SU-DHL-6 (cell line): ENCODE measurements around the gene NBPF1.
A peak's percentile ranks its signal among the peaks of the same experiment; 100 is the strongest.
"Not testable (repeated sequence)": the region's sequence is repeated elsewhere in the genome, so short reads cannot be mapped to it uniquely, and the experiment has no call there.

Experiments used
- H2AFZ ChIP-seq: fragments of 200-600 bp; sonication (generic); 2 replicates; pipeline ENCODE4 v1.6.1; 2014; ENCODE audit warnings: low read depth, mild to moderate bottlenecking, moderate library complexity, mixed read lengths, antibody characterized with exemption, low read length; ENCODE audit not compliant: severe bottlenecking
- H3F3A ChIP-seq: fragments of 200-600 bp; shearing (Covaris generic); 2 replicates; pipeline ENCODE4 v1.6.0; 2016; ENCODE audit warnings: antibody characterized with exemption, mild to moderate bottlenecking; ENCODE audit not compliant: insufficient read depth
- H3K27ac ChIP-seq: fragments of 200-600 bp; sonication (generic); 2 replicates; pipeline ENCODE4 v1.5.1; 2016; ENCODE audit warnings: low read depth, mild to moderate bottlenecking, low read length, moderate library complexity, mixed read lengths
- H3K27me3 ChIP-seq: fragments of 200-600 bp; sonication (generic), shearing (Covaris generic); 2 replicates; pipeline ENCODE4 v1.6.0; 2014; ENCODE audit warnings: mild to moderate bottlenecking, low read length
- H3K36me3 ChIP-seq: fragments of 200-600 bp; sonication (generic); 2 replicates; pipeline ENCODE4 v1.6.1; 2014; ENCODE audit warnings: mild to moderate bottlenecking, low read length, mixed read lengths
- H3K4me2 ChIP-seq: fragments of 300-600, 200-600 bp; shearing (Covaris generic), sonication (generic); 2 replicates; pipeline ENCODE4 v1.6.0; 2014; ENCODE audit warnings: low read length, low read depth, mild to moderate bottlenecking; ENCODE audit not compliant: poor library complexity, severe bottlenecking
- H3K4me3 ChIP-seq: fragments of 200-600 bp; sonication (generic); 2 replicates; pipeline ENCODE4 v1.5.1; 2014; ENCODE audit warnings: antibody characterized with exemption, low read length, mild to moderate bottlenecking, mixed read lengths; ENCODE audit not compliant: insufficient read depth, poor library complexity, severe bottlenecking
- H3K79me2 ChIP-seq: fragments of 200-600 bp; sonication (generic); 2 replicates; pipeline ENCODE4 v1.6.1; 2014; ENCODE audit warnings: mild to moderate bottlenecking, low read length, moderate library complexity; ENCODE audit not compliant: insufficient read depth
- H3K9ac ChIP-seq: fragments of 200-600 bp; sonication (generic); 2 replicates; pipeline ENCODE4 v1.7.0; 2014; ENCODE audit warnings: mild to moderate bottlenecking, low read length
- H3K9me2 ChIP-seq: fragments of 200-600 bp; sonication (generic); replicated peaks from 2 replicates; pipeline ENCODE4 v1.6.1; 2014; ENCODE audit warnings: low read length; ENCODE audit not compliant: insufficient read depth
- H3K9me3 ChIP-seq: fragments of 200-600 bp; sonication (generic); 2 replicates; pipeline ENCODE4 v1.6.1; 2014; ENCODE audit warnings: low read length, mixed read lengths; ENCODE audit not compliant: insufficient read depth
- H4K20me1 ChIP-seq: fragments of 200-600 bp; sonication (generic); 2 replicates; pipeline ENCODE4 v1.6.1; 2014; ENCODE audit warnings: low read depth, mild to moderate bottlenecking, antibody characterized with exemption, low read length, moderate library complexity, mixed read lengths
- CTCF ChIP-seq: fragments of 200-600 bp; sonication (generic); IDR thresholded peaks from one replicate; pipeline ENCODE4 v1.5.1; 2017; ENCODE audit warnings: antibody characterized with exemption, mild to moderate bottlenecking, low read length, moderate library complexity; ENCODE audit not compliant: insufficient read depth, poor library complexity, severe bottlenecking
- EZH2phosphoT487 ChIP-seq: fragments of 200-600 bp; sonication (generic), shearing (Covaris generic); conservative IDR thresholded peaks from 2 replicates; pipeline ENCODE4 v1.6.1; 2018; ENCODE audit warnings: mild to moderate bottlenecking, antibody characterized with exemption, low read length, moderate library complexity, mixed read lengths

Gene NBPF1

GRCh38 chr1:16612332-16613172 lies 812 bp downstream of the NBPF1 start:
- Histone ChIP-seq H4K20me1 (no peaks in the 10 kb centered on the region), H3K27ac (no peak overlapping the region), H3F3A (peaks cover 17% of the 10 kb centered on the region), H3K4me2 (peak overlapping the region; percentile 56), H3K9me3 (no peaks in the 10 kb centered on the region), H2AFZ (peak overlapping the region; percentile 93), H3K27me3 (no peaks in the 10 kb centered on the region), H3K9me2 (no peaks in the 10 kb centered on the region), H3K79me2 (no peaks in the 10 kb centered on the region), H3K9ac (peak overlapping the region; percentile 63), H3K36me3 (no peaks in the 10 kb centered on the region), H3K4me3 (peak overlapping the region; percentile 76)
- TF ChIP-seq EZH2phosphoT487 = no peak; the same call in 1 of the 2 replicates
- no peak for TF ChIP-seq CTCF

- not testable (repeated sequence) for H3K9ac ChIP-seq, H3K79me2 ChIP-seq, H2AFZ ChIP-seq, H3K9me2 ChIP-seq, H3K36me3 ChIP-seq, H3K27me3 ChIP-seq, H3K27ac ChIP-seq, H4K20me1 ChIP-seq, H3K4me3 ChIP-seq, H3K9me3 ChIP-seq
- Histone ChIP-seq H3K4me2 (peak overlapping the region; percentile 56), H3F3A (peaks cover 15% of the 10 kb centered on the region)
Measured at GRCh38 chr1:16611981-16612331, 1.4 kb downstream of the NBPF1 start.

- H3K9ac ChIP-seq, H3K27ac ChIP-seq, H3K4me2 ChIP-seq, H3K36me3 ChIP-seq, H3K9me2 ChIP-seq, H3K79me2 ChIP-seq, H3K9me3 ChIP-seq, H2AFZ ChIP-seq, H3K4me3 ChIP-seq, H4K20me1 ChIP-seq, H3K27me3 ChIP-seq: not testable (repeated sequence)
- peaks cover 15% of the 10 kb centered on the region for H3F3A ChIP-seq
Measured at GRCh38 chr1:16611164-16611563, 2.2 kb downstream of the NBPF1 start.

GRCh38 chr1:16610553-16610952 lies 2.8 kb downstream of the NBPF1 start:
- not testable (repeated sequence) for H3K9ac ChIP-seq, H3K27me3 ChIP-seq, H2AFZ ChIP-seq, H3K9me2 ChIP-seq, H3K9me3 ChIP-seq, H3K27ac ChIP-seq, H3K4me2 ChIP-seq, H3K36me3 ChIP-seq, H3K79me2 ChIP-seq, H4K20me1 ChIP-seq, H3K4me3 ChIP-seq
- H3F3A ChIP-seq = peaks cover 15% of the 10 kb centered on the region

GRCh38 chr1:16609761-16610160 lies 3.6 kb downstream of the NBPF1 start:
- not testable (repeated sequence) for H3K36me3 ChIP-seq, H3K4me3 ChIP-seq, H3K27ac ChIP-seq, H3K27me3 ChIP-seq, H2AFZ ChIP-seq, H3K79me2 ChIP-seq, H3K9me2 ChIP-seq, H3K4me2 ChIP-seq, H3K9ac ChIP-seq, H3K9me3 ChIP-seq, H4K20me1 ChIP-seq
- peaks cover 12% of the 10 kb centered on the region for H3F3A ChIP-seq
